ENCODE results near the gene FMNL2. TPM values are rescaled to one million over a fixed set of nuclear protein-coding genes. Genes with fewer than 3 reads are reported as not detected.
A peak's percentile ranks its signal among the peaks of the same experiment; 100 is the strongest.

Gene FMNL2
- total RNA-seq, 1 experiment from 2014 or later: 11.6 TPM

- no peaks in the 10 kb centered on the region for H3K27me3 ChIP-seq
- no peaks in the 10 kb centered on the region for H3K9me3 ChIP-seq
- no peak for DNase-seq
- H3K4me3 ChIP-seq: no peak overlapping the region
- H3K36me3 ChIP-seq: no peaks in the 10 kb centered on the region
Measured at GRCh38 chr2:152406119-152406835, 71.3 kb downstream of the FMNL2 start.

DNA sequence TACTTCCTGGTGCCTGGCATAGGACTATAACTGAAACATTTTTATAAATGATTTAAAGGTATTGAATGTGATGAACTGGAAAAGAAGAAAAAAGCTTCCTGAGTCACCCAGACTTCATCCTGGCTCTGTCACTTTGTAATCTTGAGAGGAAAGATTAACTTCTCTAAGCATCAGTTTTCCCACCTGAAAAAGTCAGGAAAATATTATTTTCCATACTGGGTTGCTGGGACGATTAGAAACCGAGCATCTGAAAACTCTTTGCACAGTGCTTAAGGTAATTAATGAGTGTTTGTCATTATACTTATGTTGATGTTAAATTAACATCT, 71.8 kb downstream of the FMNL2 start:
- H3K27me3 ChIP-seq: no peaks in the 10 kb centered on the region
- no peak for DNase-seq
- no peaks in the 10 kb centered on the region for H3K9me3 ChIP-seq
- no peak overlapping the region; the same call in 1 of the 2 replicates for H3K4me3 ChIP-seq
- H3K36me3 ChIP-seq: no peaks in the 10 kb centered on the region

DNA sequence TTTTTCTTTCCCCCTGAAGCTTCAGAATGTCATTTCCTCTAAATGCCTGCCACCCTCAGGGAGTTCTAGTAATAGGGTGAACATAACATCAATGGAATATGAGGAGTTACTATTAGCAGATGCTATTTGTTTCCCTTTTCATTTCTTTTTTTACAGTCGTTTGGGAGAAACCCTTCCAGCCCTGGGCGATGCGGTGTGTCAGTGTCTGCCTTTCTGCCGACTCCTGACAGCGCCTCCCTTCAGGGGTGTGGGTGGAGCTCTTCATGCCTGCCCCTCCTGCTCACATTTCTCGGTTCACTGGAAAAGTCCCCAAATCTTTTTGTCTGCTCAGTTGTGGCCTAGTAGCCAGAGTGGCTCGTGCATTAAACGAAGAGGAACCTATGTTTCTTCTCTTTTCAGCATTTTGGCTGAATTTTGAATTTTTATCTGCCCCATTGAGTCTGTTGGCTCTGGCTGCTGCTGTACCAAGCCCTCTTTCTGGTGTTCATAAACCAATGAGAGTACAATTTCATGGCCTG, 72.3 kb downstream of the FMNL2 start:
- no peak overlapping the region; the same call in 1 of the 2 replicates for H3K4me3 ChIP-seq
- peak; percentile 54 for DNase-seq

DNA sequence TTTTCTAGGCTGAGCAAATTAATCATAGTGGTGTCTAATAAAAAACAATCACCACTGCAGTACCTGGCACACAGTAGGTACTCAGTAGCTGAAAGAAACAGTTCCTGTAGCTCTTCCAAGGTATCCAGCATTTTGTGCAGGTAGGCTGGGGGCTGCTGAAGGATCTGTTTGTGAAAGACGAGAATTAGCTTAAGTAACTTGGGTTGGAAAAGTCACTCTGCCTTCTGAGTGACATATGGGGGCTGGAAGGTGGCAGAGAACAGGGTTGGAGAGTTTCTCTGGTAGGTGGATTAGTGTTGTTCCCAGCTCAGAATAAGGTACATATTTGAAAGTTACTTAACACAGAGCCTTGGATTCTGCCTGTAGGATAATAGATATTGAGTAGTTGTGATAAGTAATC, 72.8 kb downstream of the FMNL2 start:
- H3K4me3 ChIP-seq: no peak overlapping the region
- DNase-seq: no peak
- H3K27me3 ChIP-seq: no peaks in the 10 kb centered on the region
- H3K9me3 ChIP-seq: no peaks in the 10 kb centered on the region
- no peaks in the 10 kb centered on the region for H3K36me3 ChIP-seq

More for the DNA sequence above, 72.3 kb downstream of the FMNL2 start:
- Histone ChIP-seq H3K27me3 (no peaks in the 10 kb centered on the region), H3K36me3 (no peaks in the 10 kb centered on the region), H3K9me3 (no peaks in the 10 kb centered on the region)

DNA sequence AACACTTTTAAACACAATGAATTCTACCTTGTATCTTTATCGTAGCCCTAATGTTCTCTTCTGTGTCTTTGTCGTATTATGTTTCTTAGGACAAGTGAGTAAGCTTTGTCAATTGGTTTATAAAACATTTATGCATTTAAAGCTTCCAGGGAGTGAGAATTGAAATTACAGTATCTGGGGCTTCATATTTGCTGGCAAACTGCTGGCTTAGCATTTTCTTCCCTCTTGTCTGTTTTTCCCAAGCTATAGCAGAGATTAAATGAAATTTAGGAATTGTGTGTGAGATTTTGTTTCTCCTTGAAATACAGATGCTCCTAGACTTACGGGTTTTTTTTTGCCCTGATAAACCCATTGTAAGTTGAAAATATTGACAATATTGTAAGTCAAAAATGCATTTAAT, 73.3 kb downstream of the FMNL2 start:
- no peak for DNase-seq
- no peak overlapping the region for H3K4me3 ChIP-seq
- no peaks in the 10 kb centered on the region for H3K9me3 ChIP-seq
- H3K27me3 ChIP-seq: no peaks in the 10 kb centered on the region
- H3K36me3 ChIP-seq: no peaks in the 10 kb centered on the region

GRCh38 chr2:152409386-152410164, 74.6 kb downstream of the FMNL2 start:
- no peaks in the 10 kb centered on the region for H3K36me3 ChIP-seq
- H3K9me3 ChIP-seq: no peaks in the 10 kb centered on the region
- no peak for DNase-seq
- no peak overlapping the region for H3K4me3 ChIP-seq
- no peaks in the 10 kb centered on the region for H3K27me3 ChIP-seq

DNA sequence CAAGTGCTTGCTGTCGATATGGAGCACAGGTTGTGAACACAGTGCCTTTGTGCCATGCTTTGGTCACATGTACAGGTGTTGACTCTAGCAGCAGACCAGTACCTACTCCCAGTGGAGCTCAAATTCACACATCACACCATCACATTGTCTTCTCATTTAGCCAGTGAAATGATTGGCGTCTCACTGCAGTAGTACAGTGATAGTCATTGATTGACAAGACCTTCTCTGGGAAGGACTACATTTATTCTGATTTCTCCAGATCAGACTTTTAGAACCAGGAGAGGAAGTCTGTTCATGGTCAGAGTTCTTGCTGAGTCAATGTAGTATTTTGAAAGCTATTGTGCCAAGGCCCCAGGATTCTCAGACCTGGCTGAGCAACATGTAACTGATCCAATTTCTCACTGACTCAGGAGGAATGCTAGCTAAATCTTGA, 75.2 kb downstream of the FMNL2 start:
- Histone ChIP-seq H3K9me3 (no peaks in the 10 kb centered on the region), H3K36me3 (no peaks in the 10 kb centered on the region), H3K4me3 (no peak overlapping the region), H3K27me3 (no peaks in the 10 kb centered on the region)
- peak; percentile 50 for DNase-seq

- Histone ChIP-seq H3K27me3 (no peaks in the 10 kb centered on the region), H3K36me3 (no peaks in the 10 kb centered on the region), H3K9me3 (no peaks in the 10 kb centered on the region), H3K4me3 (no peak overlapping the region)
- no peak for DNase-seq
Measured at GRCh38 chr2:152411154-152411553, 76.2 kb downstream of the FMNL2 start.

DNA sequence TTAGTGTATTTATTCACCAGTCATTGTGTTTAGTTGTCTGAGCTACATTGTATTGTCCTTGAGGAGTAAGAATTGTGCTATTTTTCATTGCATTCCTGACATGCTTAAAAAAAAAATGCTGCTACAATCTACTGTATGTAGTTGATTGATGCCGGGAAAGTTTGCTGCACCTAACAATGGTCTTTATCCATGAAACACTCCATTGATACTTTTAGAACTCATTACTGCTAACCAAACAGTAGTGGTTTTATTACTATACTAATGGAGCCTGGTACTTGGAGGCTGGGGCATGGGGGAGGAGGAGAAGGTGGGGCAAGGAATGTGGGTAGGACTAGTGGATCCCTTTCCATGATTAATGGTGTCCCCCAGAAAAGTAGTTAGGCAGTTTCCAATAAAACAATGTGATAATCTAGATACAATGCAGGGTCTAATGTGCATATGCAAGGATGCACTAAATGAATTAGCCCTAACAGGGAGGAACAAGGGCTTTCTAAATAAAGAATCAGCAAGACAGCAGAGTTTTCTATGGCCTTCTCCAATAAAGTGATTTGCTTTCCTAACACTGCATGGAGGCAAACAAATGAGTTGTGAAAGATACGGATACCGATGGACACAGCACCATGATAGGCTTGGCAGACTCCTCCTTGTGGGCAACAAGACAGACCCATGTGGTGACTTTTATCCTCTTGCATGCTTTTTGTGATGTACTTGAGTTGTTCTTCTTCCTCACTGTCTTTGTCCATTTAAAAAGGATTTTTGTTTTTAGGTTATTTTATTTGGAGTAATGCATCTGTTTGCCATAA, 78.5 kb downstream of the FMNL2 start:
- no peak for DNase-seq
- H3K4me3 ChIP-seq: no peak overlapping the region
- H3K27me3 ChIP-seq: no peaks in the 10 kb centered on the region
- H3K9me3 ChIP-seq: no peaks in the 10 kb centered on the region
- no peaks in the 10 kb centered on the region; the same call in 1 of the 2 replicates for H3K36me3 ChIP-seq

DNA sequence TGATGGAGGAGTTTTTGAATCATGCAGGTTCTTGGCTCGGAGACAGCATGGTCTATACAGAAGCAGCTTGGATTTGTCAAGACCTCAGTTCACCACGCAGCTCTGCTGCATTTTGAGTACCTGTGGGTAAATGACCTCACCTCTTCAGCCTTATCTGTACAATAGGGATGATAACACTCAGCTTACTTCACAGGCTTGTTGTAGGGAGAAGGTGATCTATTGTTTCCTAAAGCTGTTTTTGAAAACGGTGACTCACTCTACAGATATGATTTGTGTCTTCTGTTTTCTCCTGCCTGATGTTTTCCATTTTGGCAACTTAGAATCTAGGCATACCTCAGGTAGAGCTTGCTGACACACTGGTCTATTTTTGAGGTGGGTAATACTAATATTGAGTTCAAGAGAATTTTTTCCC, 80.3 kb downstream of the FMNL2 start:
- Histone ChIP-seq H3K9me3 (no peaks in the 10 kb centered on the region), H3K27me3 (no peaks in the 10 kb centered on the region), H3K4me3 (no peak overlapping the region), H3K36me3 (no peaks in the 10 kb centered on the region; the same call in 1 of the 2 replicates)
- DNase-seq: no peak

DNA sequence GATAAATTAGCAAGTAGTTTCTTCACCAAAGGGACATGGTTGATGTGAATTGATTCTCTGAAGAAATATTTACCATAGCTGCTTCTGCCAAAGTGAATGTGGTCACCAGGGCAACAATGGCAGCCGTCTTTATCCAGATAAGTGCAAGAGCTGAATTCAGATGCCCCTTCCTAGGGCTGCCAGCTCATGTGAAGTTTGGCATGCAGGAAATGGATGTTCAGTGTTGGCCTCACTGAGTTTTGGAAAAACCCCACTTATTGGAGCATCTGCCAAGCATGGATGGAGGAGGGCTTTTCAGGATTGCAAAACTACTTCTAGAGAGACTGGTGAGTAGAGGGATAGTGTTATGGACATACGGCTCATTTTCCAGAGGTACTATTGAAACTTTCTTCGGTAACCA, 80.8 kb downstream of the FMNL2 start:
- Histone ChIP-seq H3K4me3 (no peak overlapping the region), H3K36me3 (no peaks in the 10 kb centered on the region; the same call in 1 of the 2 replicates), H3K9me3 (no peaks in the 10 kb centered on the region), H3K27me3 (no peaks in the 10 kb centered on the region)
- peak; percentile 52 for DNase-seq

DNA sequence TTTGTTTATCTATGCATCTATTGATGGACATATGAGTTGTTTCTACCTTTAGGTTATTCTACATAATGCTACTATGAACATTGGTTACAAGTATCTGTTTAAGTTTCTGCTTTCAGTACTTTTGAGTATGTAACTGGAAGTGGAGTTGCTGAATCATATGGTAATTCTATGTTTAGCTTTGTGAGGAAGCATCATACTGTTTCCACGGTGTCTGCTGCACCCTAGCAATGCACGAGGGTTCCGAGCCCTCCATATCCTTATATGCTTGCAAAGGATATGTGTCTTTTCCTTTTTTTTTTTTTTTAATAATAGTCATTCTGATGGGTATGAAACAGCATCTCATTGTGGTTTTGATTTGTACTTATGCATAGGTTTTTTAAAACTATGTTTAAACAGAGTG, 83.7 kb downstream of the FMNL2 start:
- Histone ChIP-seq H3K36me3 (no peaks in the 10 kb centered on the region; the same call in 1 of the 2 replicates), H3K4me3 (no peak overlapping the region), H3K27me3 (no peaks in the 10 kb centered on the region), H3K9me3 (no peaks in the 10 kb centered on the region)
- no peak for DNase-seq

- Histone ChIP-seq H3K36me3 (no peaks in the 10 kb centered on the region; the same call in 1 of the 2 replicates), H3K9me3 (no peaks in the 10 kb centered on the region), H3K27me3 (no peaks in the 10 kb centered on the region), H3K4me3 (no peak overlapping the region)
- no peak for DNase-seq
Measured at GRCh38 chr2:152419944-152420343, 85.0 kb downstream of the FMNL2 start.

DNA sequence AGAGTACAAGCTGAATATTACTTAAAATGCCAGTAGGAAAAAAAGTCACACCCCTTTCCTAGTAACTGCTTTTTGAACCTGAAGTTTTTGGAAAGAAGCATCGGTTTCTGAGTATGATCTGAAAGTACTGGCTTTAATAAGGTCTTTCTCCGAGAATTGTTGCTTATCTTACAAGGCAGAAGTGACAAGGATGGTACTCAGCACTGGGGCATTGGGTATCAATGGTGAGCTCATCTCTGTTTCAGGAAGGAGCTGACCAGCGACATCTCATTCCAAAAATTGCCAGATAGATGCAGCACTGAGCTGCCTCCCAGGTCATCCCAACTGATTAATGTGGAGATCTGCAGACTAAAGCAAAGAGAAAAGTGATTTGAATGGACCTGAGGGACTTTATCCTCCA, 85.4 kb downstream of the FMNL2 start:
- Histone ChIP-seq H3K9me3 (no peaks in the 10 kb centered on the region), H3K27me3 (no peaks in the 10 kb centered on the region), H3K36me3 (no peaks in the 10 kb centered on the region; the same call in 1 of the 2 replicates), H3K4me3 (no peak overlapping the region)
- no peak for DNase-seq

DNA sequence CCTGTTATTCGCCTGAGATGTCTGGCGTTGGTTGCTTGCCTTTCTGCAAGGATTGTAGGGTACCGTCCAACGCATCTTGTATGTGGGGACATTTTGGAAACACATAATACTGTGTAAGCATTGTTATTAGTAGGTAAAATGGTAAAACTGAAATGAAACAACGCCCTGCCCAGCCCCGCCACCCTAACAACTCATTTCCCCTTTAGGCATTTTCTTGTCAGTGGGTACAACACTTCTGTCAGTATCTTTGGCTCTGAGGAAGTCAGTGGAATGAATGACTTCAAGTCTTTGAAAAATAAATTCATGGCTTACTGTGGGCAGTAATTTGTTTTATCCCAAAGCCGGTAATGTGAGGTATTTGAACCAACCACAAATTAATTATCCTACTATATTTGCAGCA, 86.0 kb downstream of the FMNL2 start:
- Histone ChIP-seq H3K36me3 (no peaks in the 10 kb centered on the region; the same call in 1 of the 2 replicates), H3K4me3 (no peak overlapping the region), H3K9me3 (no peaks in the 10 kb centered on the region), H3K27me3 (no peaks in the 10 kb centered on the region)
- DNase-seq: no peak

GRCh38 chr2:152421521-152422370, 86.8 kb downstream of the FMNL2 start:
- H3K9me3 ChIP-seq: no peaks in the 10 kb centered on the region
- H3K36me3 ChIP-seq: no peaks in the 10 kb centered on the region; the same call in 1 of the 2 replicates
- H3K27me3 ChIP-seq: no peaks in the 10 kb centered on the region
- peak; percentile 80 for DNase-seq
- no peak overlapping the region for H3K4me3 ChIP-seq
